ENCODE measurements around the gene CRISPLD2. TPM values are rescaled to one million over a fixed set of nuclear protein-coding genes. Genes with fewer than 3 reads are reported as not detected.

CRISPLD2 gene
- total and polyA plus RNA-seq, 9 of the 15 experiments (the other 6 are each of a cell fraction or from before 2014, with no cell fraction given): 0.03 to 0.24 (median 0.04) TPM; not detected in 4

DNA sequence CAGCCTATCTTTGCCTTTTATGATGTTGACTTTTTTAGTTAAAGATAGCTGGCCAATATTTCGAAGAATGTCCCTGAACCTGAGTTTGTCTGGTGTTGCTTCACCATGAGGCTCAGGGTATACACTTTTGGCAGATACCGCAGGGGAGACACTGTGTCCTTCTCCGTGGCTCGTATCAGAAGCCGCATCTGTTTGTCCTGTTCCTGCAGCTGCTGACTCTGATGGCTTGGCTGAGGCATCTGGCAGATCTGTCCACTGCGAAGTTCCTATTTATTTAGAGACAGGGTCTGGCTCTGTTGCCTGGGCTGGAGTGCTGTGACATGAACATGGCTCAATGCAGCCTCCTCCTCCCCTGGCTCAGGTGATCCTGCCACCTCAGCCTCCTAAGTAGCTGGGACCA, 93.5 kb downstream of the CRISPLD2 start (continued):
- TF ChIP-seq SRSF1 (IDR thresholded peaks at IDR 0.05; ENCODE audit: low read depth, low read length): no peak

DNA sequence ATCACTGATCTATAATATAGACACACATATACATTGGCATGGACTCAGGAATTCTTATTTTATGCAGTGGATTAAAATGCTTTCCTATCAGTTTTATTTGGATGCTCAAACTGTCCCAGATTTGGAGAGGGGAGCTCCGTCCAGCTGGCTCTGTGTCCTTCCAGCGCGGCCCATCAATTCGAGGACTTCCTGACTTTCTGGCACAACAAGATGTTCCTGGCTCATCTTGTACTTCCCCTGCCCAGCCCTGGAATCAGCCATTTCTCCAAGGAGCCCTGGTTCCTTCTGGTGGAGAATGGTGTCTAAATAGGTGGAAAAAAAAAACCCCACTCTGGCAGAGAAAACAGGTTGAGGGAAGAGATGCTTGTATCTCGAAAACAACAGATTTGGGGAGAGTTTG, 94.5 kb downstream of the CRISPLD2 start:
- Histone ChIP-seq H3K4me2 (ENCODE audit: insufficient read depth, low read length) (no peak overlapping the region), H4K20me1 (replicated peaks; ENCODE audit: control insufficient read depth, insufficient read depth, low read length) (peaks cover 7% of the 10 kb centered on the region; the same call in 1 of the 2 replicates), H3K9ac (ENCODE audit: insufficient read depth in 1 of 2, low read depth in 2 of 2, low read length in 2 of 2) (no peak overlapping the region), H3K79me2 (ENCODE audit: control insufficient read depth, insufficient read depth, low read length) (no peaks in the 10 kb centered on the region), H3K9me3 (replicated peaks; ENCODE audit: control insufficient read depth, insufficient read depth, low read depth, low read length) (no peaks in the 10 kb centered on the region), H2AFZ (ENCODE audit: low read depth, low read length) (no peak overlapping the region), H3K4me3 (no peak overlapping the region), H3K36me3 (ENCODE audit: control insufficient read depth, insufficient read depth, low read length) (no peaks in the 10 kb centered on the region), H3K27me3 (ENCODE audit: control insufficient read depth in 2 of 2, insufficient read depth in 2 of 2, low read length in 2 of 2) (peaks cover 71 to 94% of the 10 kb centered on the region in 2 experiments), H3K9me1 (ENCODE audit: control insufficient read depth, insufficient read depth, low read length) (no peaks in the 10 kb centered on the region), H3K4me1 (replicated peaks in 1 of 2; ENCODE audit: control insufficient read depth in 2 of 2, insufficient read depth in 2 of 2, low read length in 2 of 2) (peaks cover 3 to 7% of the 10 kb centered on the region in 2 experiments; a peak in 3 of 5 replicates), H3K27ac (ENCODE audit: extremely low read depth, low read depth, low read length) (no peak overlapping the region)
- ATAC-seq (no peak), FAIRE-seq (no peak), DNase-seq (ENCODE audit: extremely low read depth in 1 of 4, low spot score in 3 of 4) (no peak)
- intact Hi-C loops (cut with micrococcal nuclease): no loop called here
- BruUV-seq (replicated peaks): no TSS peak
- ChIA-PET CTCF (ENCODE audit: low intra/inter-chr PET ratio) (no interaction called here), POLR2A (no interaction called here)
- WGBS (ENCODE audit: insufficient coverage, low coverage, missing lambda C conversion rate): 23% methylated on average over 5 of the region's 5 CpGs
- in situ Hi-C loops (cut with MboI): no loop called here
- TF ChIP-seq ZEB2 (IDR thresholded peaks at IDR 0.05) (no peak), MAFF (IDR thresholded peaks at IDR 0.05; ENCODE audit: low read length) (no peak), SIN3A (IDR thresholded peaks at IDR 0.05; ENCODE audit: borderline replicate concordance in 2 of 2, control insufficient read depth in 1 of 2, low read depth in 2 of 2, low read length in 2 of 2) (no peak), ZNF696 (CRISPR knock-in tag; conservative IDR thresholded peaks at IDR 0.05) (no peak), ATF2 (CRISPR knock-in tag; IDR thresholded peaks at IDR 0.05) (no peak), FOXA1 (IDR thresholded peaks at IDR 0.05; ENCODE audit: borderline replicate concordance) (no peak), FUS (optimal IDR thresholded peaks at IDR 0.05; ENCODE audit: low read depth, low read length) (no peak), GTF2E2 (tag; IDR thresholded peaks at IDR 0.05) (no peak), TCF3 (CRISPR knock-in tag; IDR thresholded peaks at IDR 0.05) (no peak), FOXJ3 (CRISPR knock-in tag; IDR thresholded peaks at IDR 0.05) (no peak), NFRKB (IDR thresholded peaks at IDR 0.05; ENCODE audit: low read depth) (no peak), PYGO2 (tag; IDR thresholded peaks at IDR 0.05) (no peak), EP300 (IDR thresholded peaks at IDR 0.05; ENCODE audit: low read length) (no peak)
- TF ChIP-seq, protein P1, sequence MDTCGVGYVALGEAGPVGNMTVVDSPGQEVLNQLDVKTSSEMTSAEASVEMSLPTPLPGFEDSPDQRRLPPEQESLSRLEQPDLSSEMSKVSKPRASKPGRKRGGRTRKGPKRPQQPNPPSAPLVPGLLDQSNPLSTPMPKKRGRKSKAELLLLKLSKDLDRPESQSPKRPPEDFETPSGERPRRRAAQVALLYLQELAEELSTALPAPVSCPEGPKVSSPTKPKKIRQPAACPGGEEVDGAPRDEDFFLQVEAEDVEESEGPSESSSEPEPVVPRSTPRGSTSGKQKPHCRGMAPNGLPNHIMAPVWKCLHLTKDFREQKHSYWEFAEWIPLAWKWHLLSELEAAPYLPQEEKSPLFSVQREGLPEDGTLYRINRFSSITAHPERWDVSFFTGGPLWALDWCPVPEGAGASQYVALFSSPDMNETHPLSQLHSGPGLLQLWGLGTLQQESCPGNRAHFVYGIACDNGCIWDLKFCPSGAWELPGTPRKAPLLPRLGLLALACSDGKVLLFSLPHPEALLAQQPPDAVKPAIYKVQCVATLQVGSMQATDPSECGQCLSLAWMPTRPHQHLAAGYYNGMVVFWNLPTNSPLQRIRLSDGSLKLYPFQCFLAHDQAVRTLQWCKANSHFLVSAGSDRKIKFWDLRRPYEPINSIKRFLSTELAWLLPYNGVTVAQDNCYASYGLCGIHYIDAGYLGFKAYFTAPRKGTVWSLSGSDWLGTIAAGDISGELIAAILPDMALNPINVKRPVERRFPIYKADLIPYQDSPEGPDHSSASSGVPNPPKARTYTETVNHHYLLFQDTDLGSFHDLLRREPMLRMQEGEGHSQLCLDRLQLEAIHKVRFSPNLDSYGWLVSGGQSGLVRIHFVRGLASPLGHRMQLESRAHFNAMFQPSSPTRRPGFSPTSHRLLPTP (IDR thresholded peaks at IDR 0.05; ENCODE audit: borderline replicate concordance, extremely low read depth, insufficient read length): no peak
- TF ChIP-seq, protein P2, sequence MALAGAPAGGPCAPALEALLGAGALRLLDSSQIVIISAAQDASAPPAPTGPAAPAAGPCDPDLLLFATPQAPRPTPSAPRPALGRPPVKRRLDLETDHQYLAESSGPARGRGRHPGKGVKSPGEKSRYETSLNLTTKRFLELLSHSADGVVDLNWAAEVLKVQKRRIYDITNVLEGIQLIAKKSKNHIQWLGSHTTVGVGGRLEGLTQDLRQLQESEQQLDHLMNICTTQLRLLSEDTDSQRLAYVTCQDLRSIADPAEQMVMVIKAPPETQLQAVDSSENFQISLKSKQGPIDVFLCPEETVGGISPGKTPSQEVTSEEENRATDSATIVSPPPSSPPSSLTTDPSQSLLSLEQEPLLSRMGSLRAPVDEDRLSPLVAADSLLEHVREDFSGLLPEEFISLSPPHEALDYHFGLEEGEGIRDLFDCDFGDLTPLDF (CRISPR knock-in tag; IDR thresholded peaks at IDR 0.05): no peak
